AG09309 (cell line): ENCODE results near the gene RARRES2.

Experiments used
- DNase-seq: peaks from one replicate; pipeline ENCODE4 v3.0.0-alpha.2; 2010; ENCODE audit warnings: low read depth
- H3K4me3 ChIP-seq: 2 replicates; pipeline ENCODE4 v1.5.1; 2011; ENCODE audit warnings: mild to moderate bottlenecking, low read depth, low read length, moderate library complexity; ENCODE audit not compliant: control insufficient read depth
- TF ChIP-seq, protein P1 (sequence below): IDR thresholded peaks from 2 replicates; pipeline ENCODE4 v1.5.1; 2011; ENCODE audit warnings: mild to moderate bottlenecking, low read depth, low read length, inconsistent platforms; ENCODE audit not compliant: insufficient read depth, control insufficient read depth; ENCODE audit errors: missing control alignments

Gene RARRES2

DNA sequence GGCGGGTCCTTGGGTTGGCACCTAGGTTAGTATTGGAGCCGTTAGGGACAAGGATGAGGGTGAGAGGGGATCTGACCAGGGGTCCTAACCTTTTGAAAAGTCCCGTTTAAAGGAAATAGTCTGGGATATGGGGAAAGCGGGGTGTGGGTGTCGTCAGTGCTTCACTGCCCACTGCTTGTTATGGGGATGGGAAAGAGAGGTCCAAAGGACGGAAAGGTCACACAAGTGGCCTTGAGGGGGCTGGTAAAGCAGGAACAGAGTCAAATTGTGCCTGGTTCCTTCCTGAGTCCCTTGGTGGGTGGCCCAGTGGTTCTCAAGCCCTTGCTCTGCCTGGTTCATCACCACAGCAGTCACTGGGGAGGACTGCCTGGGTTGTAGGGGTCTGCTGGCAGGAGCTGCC, 35.1 kb upstream of the RARRES2 start:
- TF ChIP-seq, protein P1, sequence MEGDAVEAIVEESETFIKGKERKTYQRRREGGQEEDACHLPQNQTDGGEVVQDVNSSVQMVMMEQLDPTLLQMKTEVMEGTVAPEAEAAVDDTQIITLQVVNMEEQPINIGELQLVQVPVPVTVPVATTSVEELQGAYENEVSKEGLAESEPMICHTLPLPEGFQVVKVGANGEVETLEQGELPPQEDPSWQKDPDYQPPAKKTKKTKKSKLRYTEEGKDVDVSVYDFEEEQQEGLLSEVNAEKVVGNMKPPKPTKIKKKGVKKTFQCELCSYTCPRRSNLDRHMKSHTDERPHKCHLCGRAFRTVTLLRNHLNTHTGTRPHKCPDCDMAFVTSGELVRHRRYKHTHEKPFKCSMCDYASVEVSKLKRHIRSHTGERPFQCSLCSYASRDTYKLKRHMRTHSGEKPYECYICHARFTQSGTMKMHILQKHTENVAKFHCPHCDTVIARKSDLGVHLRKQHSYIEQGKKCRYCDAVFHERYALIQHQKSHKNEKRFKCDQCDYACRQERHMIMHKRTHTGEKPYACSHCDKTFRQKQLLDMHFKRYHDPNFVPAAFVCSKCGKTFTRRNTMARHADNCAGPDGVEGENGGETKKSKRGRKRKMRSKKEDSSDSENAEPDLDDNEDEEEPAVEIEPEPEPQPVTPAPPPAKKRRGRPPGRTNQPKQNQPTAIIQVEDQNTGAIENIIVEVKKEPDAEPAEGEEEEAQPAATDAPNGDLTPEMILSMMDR: no peak
- no peak overlapping the region for H3K4me3 ChIP-seq
- DNase-seq: no peak

DNA sequence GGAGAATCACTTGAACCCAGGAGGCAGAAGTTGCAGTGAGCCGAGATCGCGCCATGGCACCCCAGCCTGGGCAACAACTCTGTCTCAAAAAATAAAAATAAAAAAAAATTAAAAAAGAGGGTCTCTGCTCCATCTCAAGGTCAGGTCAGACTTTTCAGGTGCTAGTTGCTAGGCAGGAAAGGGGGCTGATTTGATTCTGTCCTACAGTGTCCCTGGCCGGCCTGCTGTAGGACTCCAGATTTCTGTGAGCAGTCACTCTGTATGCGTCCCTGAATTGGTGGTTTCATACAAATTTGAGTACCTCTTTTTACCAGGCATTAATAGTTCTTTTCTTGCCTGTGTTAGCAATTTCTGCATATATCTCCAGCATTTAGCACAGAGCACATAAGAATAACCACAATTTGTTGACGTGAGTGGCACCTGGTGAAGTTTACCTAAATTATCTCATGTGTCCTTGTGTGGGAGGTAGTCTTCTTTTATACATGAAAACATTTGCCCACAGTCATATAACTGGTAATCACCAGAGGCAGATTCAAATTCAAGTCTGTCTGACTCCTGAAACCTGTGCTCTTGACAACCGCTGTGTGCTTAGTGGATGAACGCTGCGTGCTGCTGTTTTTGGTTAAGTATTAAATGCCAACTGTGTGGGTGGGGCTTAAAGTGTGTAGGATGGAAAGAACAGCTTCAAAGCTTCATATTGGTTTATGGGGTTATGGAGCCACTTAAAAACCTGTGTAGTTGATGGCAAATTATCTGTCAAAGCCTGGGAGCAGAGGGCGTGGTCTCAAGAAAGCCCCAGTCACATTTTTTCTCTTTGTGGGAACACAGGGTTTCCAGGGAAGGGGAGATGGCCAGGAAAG, 34.5 kb upstream of the RARRES2 start:
- TF ChIP-seq, protein P1: no peak
- no peak for DNase-seq
- H3K4me3 ChIP-seq: no peak overlapping the region

DNA sequence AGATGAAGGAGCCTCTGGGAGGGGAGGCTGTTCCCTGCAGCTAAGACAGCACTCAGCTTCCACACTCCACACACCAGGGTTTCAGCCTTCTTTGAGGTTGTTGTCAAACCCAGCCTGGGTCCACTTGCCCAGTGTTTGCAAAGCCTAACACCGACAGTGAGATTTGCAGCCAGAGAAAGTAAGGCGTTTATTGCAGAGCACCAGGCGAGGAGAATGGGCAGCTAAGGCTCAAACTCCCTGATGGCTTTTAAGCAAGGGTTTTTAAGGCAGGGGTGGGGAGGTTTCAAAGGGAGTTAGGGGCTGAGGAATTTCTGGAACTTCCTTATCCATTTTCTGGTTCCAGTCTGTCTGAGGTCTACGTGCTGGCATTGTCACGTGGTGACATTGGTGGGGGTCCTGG, 33.0 kb upstream of the RARRES2 start:
- DNase-seq: no peak
- H3K4me3 ChIP-seq: no peak overlapping the region
- TF ChIP-seq, protein P1: no peak

DNA sequence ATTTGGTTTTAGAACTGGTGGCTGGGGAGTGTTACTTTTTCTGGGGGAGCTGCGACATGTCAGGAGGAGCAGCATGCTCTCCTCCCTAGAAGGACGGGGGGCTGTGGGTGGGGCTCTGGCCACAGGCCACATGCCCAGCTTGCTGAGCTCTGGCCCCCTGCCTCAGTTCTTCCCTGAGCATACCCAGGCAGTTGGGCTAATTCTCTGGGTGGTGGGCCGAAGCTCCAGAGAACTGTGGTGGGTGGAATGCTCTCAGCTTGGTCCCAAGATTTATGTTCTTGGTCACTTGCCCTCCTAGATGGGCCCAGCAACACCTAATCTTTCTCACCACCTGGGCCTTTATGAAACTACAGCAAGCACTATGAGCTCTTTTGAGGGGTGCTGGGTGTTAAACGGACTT, 32.6 kb upstream of the RARRES2 start:
- TF ChIP-seq, protein P1: no peak
- DNase-seq: no peak
- H3K4me3 ChIP-seq: no peak overlapping the region

DNA sequence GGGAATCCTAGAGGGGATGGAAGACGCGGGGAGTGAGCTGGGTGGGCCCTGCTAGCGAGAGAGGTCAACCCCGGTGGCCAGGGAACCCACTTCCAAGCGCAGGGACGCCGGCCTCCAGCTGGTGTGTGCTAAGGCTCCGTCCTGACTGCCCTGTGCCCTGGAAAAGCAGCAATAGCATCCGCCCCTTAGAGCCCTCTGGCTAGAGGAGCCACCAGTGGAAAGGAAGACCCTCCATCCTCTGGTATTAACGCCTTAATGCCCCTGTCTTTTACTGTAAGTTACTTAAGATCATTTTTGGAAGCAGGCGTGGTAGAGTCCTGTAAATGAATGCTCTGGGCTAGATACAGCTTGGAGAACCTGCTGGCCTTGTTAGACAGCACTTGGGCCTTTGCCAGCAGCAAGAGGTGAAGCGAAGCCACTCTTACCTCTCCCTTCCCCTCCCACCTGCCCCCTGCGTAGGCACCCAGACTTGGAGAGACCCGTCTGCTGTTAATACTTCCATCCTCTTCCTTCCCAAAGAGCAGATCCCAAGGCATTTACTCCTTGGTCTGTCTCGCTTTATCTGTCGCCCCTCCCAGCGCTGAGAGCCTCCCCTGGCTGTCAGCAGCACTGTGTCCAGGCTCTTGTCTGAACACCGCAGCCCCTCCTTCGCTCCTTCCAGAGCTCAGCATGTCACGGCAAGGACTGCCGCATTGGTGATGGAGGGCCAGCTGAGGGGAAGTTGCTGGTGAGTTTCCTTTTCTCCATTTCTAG, 31.8 kb upstream of the RARRES2 start:
- no peak for DNase-seq
- no peak overlapping the region for H3K4me3 ChIP-seq
- TF ChIP-seq, protein P1: no peak

DNA sequence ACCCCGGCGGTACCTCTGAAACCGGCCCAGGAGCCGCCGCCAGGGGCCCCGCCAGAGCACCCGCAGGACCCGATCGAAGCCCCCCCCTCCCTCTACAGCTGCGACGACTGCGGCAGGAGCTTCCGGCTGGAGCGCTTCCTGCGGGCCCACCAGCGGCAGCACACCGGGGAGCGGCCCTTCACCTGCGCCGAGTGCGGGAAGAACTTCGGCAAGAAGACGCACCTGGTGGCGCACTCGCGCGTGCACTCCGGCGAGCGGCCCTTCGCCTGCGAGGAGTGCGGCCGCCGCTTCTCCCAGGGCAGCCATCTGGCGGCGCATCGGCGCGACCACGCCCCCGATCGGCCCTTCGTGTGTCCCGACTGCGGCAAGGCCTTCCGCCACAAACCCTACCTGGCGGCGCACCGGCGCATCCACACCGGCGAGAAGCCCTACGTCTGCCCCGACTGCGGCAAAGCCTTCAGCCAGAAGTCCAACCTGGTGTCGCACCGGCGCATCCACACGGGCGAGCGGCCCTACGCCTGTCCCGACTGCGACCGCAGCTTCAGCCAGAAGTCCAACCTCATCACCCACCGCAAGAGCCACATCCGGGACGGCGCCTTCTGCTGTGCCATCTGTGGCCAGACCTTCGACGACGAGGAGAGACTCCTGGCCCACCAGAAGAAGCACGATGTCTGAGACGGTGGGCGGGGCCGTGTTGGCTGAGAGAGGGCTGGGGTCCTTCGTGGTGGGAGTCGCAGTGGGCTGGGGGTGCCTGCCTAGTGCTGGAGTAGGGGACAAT, 31.0 kb upstream of the RARRES2 start:
- DNase-seq: no peak
- H3K4me3 ChIP-seq: no peak overlapping the region
- TF ChIP-seq, protein P1: no peak
